Measurements from ENCODE around the gene TTC29.

DNA sequence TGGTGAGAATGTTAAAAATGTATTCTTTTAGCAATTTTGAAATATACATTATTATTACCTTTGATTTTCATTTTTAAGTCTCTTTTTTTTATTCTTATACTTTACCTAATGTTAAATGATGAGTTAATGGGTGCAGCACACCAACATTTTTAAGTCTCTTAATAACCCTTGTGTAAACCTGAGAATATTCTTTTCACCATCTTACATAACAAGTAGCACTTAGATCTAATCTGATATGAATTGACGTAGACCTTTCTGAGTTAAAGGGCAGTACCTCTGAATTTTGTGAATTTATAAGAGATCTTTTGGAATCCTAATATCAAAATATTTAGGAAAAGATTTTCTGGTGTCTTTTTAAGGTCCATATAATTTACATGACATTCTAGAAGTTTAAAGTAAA is 110.6 kb downstream of the TTC29 start:
- TF ChIP-seq, protein P1, sequence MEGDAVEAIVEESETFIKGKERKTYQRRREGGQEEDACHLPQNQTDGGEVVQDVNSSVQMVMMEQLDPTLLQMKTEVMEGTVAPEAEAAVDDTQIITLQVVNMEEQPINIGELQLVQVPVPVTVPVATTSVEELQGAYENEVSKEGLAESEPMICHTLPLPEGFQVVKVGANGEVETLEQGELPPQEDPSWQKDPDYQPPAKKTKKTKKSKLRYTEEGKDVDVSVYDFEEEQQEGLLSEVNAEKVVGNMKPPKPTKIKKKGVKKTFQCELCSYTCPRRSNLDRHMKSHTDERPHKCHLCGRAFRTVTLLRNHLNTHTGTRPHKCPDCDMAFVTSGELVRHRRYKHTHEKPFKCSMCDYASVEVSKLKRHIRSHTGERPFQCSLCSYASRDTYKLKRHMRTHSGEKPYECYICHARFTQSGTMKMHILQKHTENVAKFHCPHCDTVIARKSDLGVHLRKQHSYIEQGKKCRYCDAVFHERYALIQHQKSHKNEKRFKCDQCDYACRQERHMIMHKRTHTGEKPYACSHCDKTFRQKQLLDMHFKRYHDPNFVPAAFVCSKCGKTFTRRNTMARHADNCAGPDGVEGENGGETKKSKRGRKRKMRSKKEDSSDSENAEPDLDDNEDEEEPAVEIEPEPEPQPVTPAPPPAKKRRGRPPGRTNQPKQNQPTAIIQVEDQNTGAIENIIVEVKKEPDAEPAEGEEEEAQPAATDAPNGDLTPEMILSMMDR (conservative IDR thresholded peaks at IDR 0.05; ENCODE audit: low read depth in 2 of 2) = no peak
- TF ChIP-seq POLR2AphosphoS5 (IDR thresholded peaks at IDR 0.05; ENCODE audit: low read depth) = no peak
- TF ChIP-seq, protein P2, sequence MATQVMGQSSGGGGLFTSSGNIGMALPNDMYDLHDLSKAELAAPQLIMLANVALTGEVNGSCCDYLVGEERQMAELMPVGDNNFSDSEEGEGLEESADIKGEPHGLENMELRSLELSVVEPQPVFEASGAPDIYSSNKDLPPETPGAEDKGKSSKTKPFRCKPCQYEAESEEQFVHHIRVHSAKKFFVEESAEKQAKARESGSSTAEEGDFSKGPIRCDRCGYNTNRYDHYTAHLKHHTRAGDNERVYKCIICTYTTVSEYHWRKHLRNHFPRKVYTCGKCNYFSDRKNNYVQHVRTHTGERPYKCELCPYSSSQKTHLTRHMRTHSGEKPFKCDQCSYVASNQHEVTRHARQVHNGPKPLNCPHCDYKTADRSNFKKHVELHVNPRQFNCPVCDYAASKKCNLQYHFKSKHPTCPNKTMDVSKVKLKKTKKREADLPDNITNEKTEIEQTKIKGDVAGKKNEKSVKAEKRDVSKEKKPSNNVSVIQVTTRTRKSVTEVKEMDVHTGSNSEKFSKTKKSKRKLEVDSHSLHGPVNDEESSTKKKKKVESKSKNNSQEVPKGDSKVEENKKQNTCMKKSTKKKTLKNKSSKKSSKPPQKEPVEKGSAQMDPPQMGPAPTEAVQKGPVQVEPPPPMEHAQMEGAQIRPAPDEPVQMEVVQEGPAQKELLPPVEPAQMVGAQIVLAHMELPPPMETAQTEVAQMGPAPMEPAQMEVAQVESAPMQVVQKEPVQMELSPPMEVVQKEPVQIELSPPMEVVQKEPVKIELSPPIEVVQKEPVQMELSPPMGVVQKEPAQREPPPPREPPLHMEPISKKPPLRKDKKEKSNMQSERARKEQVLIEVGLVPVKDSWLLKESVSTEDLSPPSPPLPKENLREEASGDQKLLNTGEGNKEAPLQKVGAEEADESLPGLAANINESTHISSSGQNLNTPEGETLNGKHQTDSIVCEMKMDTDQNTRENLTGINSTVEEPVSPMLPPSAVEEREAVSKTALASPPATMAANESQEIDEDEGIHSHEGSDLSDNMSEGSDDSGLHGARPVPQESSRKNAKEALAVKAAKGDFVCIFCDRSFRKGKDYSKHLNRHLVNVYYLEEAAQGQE (IDR thresholded peaks at IDR 0.05; ENCODE audit: unreplicated experiment) = no peak
- TF ChIP-seq EZH2 (IDR thresholded peaks at IDR 0.05; ENCODE audit: low read depth, unreplicated experiment) = no peak
- TF ChIP-seq EZH2phosphoT487 (IDR thresholded peaks at IDR 0.05; ENCODE audit: unreplicated experiment) = no peak
- TF ChIP-seq JUNB (IDR thresholded peaks at IDR 0.05; ENCODE audit: unreplicated experiment) = no peak
- no peak for TF ChIP-seq ZNF331 (CRISPR knock-in tag; IDR thresholded peaks at IDR 0.05; ENCODE audit: low read depth)
- no peak for TF ChIP-seq CREB1 (CRISPR knock-in tag; IDR thresholded peaks at IDR 0.05; ENCODE audit: low read depth)
- no peak for TF ChIP-seq ZNF114 (CRISPR knock-in tag; IDR thresholded peaks at IDR 0.05)

Measured in GM23338 (cell line).